ENCODE data around the gene PHF12. TPM values are rescaled to one million over a fixed set of nuclear protein-coding genes. Genes with fewer than 3 reads are reported as not detected.
"Not testable (repeated sequence)": the region's sequence is repeated elsewhere in the genome, so short reads cannot be mapped to it uniquely, and the experiment has no call there.

Gene PHF12
- total RNA-seq, 1 experiment from 2014 or later: 14.7 TPM

DNA sequence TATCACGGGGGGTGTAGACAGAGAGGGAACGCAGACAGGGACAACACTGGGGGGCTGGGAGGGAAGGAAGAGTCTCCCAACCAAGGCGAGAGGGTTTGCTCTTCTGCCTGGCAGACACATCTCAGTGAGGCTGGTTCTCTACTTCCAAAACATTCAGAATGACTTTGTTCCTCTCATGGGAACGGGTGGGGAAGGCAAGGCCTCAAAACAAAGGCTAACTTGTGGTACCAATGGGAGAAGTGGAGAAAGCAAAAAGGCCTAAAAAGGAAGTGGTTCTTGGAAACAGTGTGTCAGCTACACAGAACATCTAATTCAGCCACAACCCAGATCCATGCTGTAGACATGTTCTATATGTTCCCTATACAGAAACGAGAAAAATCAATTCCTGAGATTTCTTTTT is 61.3 kb downstream of the PHF12 start:
- DNase-seq (ENCODE audit: extremely low read depth, low read depth): no peak

DNA sequence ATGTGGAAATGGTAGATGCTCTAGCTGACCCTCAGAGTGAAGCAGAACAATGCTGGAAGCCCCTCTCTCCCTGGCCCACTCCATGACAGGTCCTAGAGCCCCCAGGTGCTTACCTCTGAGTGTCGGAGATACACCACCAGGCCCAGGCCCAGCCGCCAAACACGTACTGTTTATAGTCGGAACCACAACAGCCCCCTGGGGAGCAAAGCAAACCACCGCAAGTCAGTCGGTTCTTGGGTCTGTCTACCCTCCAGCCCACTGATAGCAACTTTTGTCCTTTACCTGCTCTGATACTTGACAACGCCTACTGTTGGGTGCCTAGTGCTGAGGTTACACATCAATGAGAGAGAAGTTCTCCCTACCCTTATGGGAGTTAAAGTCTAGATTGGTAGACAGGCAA is 62.5 kb downstream of the PHF12 start:
- DNase-seq (ENCODE audit: extremely low read depth, low read depth): no peak

DNA sequence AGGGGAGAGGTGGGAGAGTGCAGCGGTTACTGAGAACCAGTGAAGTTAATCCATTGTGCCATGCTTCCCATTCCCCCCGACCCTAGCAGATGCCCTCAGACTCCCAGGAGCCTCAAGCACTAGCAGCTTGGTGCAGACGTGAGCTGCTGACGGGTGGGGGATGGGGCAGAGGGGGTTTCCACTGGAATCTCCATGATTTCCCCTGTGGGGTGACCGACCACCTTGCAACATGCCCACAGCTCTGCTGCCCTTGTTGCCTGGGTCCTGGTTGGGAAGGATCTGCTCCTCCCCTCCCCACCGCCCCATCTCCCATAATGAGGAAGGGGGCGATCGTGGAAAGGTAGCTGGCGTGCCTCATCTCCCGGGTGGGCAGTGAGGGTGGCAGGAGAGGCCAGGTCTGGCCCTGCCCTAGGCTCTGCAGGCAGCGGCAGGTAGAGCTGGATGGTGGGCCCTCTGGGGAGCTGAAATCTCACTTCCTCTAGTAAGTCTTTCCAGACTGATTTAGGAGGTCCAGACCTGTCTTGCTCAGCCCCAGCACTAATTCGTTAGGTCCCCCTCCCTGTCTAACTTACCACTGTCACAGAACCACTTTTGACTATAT is 63.3 kb downstream of the PHF12 start:
- no peak for DNase-seq (ENCODE audit: extremely low read depth, low read depth)

DNA sequence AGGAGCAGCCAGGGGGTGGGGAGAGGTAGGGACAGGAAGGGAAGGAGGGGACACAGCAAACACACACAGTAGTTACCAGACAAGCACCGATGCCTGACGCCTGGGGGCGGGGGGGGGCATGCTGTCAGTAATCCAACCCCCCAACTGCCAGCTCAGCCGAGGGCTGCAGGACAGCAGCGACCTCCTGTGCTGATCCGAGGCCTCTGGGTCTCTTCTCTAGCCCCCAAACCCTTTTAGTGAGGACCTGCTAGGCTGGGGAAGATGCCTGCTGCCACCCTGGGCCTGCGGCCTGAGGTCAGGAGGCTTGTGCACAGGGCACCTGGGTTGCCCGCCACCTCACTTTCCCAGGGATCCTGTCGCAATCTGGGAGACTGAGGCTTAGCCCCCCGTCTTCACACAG is 65.4 kb downstream of the PHF12 start:
- no peak for DNase-seq (ENCODE audit: extremely low read depth, low read depth)

DNA sequence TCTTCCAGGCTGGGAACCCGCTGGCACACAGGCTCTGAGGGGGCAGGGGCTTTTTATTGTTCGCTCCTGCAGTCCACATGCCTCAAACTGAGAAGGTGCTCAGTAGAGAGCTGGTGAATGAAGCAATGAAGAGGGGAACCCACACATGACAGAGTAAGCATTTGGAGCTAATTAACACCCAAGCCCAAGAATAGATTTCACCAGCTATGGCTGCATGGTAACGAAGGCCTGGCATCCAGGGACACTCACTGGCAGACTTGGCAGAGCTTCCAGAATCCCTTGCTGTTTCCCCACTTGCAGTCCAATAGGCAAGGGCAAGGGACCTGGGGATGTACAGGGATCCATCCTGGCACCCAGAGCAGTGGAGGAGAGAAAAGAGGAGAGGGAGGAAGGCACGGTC is 66.0 kb downstream of the PHF12 start:
- DNase-seq (ENCODE audit: extremely low read depth, low read depth): no peak

DNA sequence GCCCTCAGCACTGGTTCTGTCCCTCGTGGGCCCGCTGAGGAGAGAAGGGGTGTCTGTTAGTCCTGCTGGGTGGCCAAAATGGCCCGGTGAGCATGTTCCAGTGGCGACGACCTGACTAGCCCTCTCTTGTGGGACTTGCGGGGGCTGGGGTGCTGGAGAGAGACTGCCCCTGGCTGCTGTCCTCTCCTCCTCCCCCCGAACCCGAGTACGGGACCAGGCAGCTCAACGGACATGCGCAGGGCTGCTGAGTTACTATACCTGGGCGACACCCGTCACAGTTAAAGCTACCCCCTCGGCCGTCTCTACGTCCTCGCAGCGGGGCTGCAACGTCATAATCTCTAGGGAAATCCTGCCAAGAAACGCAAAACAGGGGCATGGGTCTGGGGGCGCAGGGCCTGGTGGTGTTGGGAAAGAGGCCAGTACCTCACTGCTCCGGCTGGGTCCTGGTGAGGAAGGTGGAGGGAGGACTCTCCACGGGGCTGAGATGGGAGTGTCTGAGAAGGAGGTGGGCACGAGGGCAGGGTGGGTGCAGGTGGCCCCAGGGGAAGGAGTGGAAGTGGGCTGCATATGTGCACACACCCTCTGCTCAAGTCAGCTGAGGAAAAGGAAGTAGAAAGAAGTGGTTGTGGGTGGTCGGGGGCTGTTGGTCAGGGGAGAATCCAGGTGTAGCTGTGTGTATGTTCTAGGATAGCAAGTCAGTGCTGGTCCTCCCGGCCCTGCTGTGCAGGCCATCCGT is 67.2 kb downstream of the PHF12 start:
- no peak for DNase-seq (ENCODE audit: extremely low read depth, low read depth)

- no peak for DNase-seq (ENCODE audit: extremely low read depth, low read depth)
Measured at GRCh38 chr17:28882154-28882895, 69.0 kb downstream of the PHF12 start.

GRCh38 chr17:28881533-28882056 is 69.7 kb downstream of the PHF12 start:
- no peak for DNase-seq (ENCODE audit: extremely low read depth, low read depth)

DNA sequence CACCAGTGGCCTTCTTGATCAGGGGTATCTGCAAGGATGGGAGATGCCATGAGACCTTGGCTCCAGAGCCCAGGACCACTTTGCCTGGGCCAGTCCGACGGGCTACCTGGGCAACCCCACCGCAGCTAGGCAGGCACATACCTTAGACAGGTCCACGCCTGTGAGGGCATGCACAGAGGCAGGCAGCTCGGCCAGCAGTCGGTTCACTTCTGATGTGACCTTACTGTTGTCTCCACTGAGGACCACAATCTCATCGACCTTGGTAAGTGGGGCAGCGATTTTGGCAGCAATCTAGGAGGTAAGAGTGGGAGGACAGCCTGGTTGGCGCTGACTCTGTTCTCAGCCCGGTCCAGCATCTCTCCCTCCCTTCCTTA is 70.8 kb downstream of the PHF12 start:
- no peak for DNase-seq (ENCODE audit: extremely low read depth, low read depth)

- no peak for DNase-seq (ENCODE audit: extremely low read depth, low read depth)
Measured at GRCh38 chr17:28879886-28880571, 71.3 kb downstream of the PHF12 start.

GRCh38 chr17:28878981-28879380 is 72.3 kb downstream of the PHF12 start:
- DNase-seq (ENCODE audit: extremely low read depth, low read depth): peak; percentile 46

GRCh38 chr17:28878158-28878910 is 73.0 kb downstream of the PHF12 start:
- DNase-seq (ENCODE audit: extremely low read depth, low read depth): no peak

- DNase-seq (ENCODE audit: extremely low read depth, low read depth): not testable (repeated sequence)
Measured at GRCh38 chr17:28877150-28877711, 74.1 kb downstream of the PHF12 start.

GRCh38 chr17:28875848-28876550 is 75.3 kb downstream of the PHF12 start:
- no peak for DNase-seq (ENCODE audit: extremely low read depth, low read depth)

- DNase-seq (ENCODE audit: extremely low read depth, low read depth): no peak
Measured at GRCh38 chr17:28874750-28875149, 76.6 kb downstream of the PHF12 start.

DNA sequence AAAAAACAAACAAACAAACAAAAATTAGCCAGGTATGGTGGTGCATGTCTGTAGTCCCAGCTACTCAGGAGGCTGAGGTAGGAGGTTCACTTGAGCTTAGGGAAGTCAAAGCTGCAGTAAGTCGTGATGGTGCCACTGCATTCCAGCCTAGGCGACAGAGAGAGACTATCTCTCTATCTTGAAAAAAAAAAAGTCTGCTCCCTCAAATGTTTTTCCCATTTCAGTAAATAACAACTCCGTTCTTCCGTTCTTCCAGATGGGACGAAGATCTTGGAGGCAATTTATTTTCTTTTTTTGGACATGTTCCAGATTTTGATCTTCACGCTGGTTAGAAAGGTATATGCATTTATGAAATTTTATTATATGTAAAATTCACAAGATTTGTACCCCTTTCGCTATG is 77.5 kb downstream of the PHF12 start:
- DNase-seq (ENCODE audit: extremely low read depth, low read depth): no peak

- no peak for DNase-seq (ENCODE audit: extremely low read depth, low read depth)
Measured at GRCh38 chr17:28871056-28871579, 80.2 kb downstream of the PHF12 start.

GRCh38 chr17:28867276-28867675 is 84.0 kb downstream of the PHF12 start:
- DNase-seq (ENCODE audit: extremely low read depth, low read depth): no peak
